Choroid plexus epithelial cell (primary cell): ENCODE measurements around the gene SOX12.

Experiments
- DNase-seq: peaks from one replicate; pipeline ENCODE4 v3.0.0-alpha.2; 2010; ENCODE audit warnings: low read depth
- H3K4me3 ChIP-seq: 2 replicates; pipeline ENCODE4 v1.5.1; 2011; ENCODE audit warnings: low read depth, mild to moderate bottlenecking, control low read depth, low read length, moderate library complexity
- CTCF ChIP-seq: conservative IDR thresholded peaks from 2 replicates; pipeline ENCODE4 v1.5.1; 2011; ENCODE audit warnings: low read depth, mild to moderate bottlenecking, control low read depth, inconsistent platforms, low read length, moderate library complexity

Gene SOX12

DNA sequence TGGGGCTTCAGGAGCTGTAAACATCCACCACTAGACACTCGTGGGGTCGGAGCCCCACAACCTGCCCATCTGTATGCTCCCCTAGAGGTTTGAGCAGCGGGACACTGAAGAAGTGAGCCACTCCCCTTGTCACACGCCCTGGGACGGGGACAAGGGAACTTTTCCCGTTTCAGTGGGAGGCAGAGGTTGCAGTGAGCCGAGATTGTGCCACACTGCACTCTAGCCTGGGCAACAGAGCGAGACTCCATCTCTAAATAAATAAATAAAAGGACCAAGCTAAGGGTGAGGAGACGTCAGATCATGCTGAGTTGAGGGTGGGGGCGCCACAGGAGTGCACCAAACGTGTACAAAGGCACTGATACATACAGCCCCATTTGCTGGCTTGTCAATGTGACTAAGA is 19.6 kb upstream of the SOX12 start:
- no peak overlapping the region for H3K4me3 ChIP-seq
- DNase-seq: no peak
- no peak for TF ChIP-seq CTCF

DNA sequence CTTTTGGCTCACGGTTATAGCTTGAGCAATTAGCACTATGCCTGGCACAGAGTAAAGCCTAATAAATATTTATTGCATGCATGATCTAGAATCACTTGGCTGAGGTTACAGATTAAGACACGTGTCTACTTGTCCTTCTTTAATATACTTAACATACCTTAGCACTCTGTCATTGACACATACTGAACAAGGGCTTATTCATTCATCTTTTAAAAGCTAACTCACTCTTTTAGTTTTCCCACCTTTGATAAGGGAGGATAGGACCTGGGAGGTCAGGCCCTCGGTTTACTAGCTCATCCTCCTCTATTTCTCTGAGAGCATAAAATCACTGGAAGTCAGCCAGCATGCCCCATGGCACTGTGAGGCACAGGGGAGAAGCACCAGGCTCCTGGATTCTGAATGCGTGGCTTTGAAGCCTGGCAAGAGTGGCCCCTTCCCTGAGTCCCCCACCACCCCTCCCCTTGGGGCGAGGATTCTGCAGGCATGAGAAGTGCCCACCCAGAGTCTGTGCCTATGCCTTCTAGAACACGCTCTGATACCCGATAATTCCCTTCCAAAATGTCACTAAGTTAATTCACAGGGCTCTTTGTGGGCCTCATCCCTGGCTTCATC is 16.8 kb upstream of the SOX12 start:
- no peak for DNase-seq
- TF ChIP-seq CTCF: no peak
- H3K4me3 ChIP-seq: no peak overlapping the region

GRCh38 chr20:309306-309840 is 16.0 kb upstream of the SOX12 start:
- DNase-seq: peak; percentile 60
- H3K4me3 ChIP-seq: peak overlapping the region; percentile 60
- TF ChIP-seq CTCF: no peak

GRCh38 chr20:309841-310644 is 15.3 kb upstream of the SOX12 start:
- H3K4me3 ChIP-seq: peak overlapping the region; percentile 60
- DNase-seq: peak; percentile 100
- no peak for TF ChIP-seq CTCF

GRCh38 chr20:310645-311044 is 14.7 kb upstream of the SOX12 start:
- DNase-seq: no peak
- TF ChIP-seq CTCF: no peak
- peak overlapping the region; percentile 22 for H3K4me3 ChIP-seq

GRCh38 chr20:311609-312008 is 13.7 kb upstream of the SOX12 start:
- no peak for TF ChIP-seq CTCF
- no peak overlapping the region for H3K4me3 ChIP-seq
- no peak for DNase-seq

GRCh38 chr20:312067-312466 is 13.3 kb upstream of the SOX12 start:
- H3K4me3 ChIP-seq: no peak overlapping the region
- no peak for DNase-seq
- no peak for TF ChIP-seq CTCF
